ENCODE measurements around the gene SERPINA1.
"Not testable (repeated sequence)": the region's sequence is repeated elsewhere in the genome, so short reads cannot be mapped to it uniquely, and the experiment has no call there.

SERPINA1 gene

DNA sequence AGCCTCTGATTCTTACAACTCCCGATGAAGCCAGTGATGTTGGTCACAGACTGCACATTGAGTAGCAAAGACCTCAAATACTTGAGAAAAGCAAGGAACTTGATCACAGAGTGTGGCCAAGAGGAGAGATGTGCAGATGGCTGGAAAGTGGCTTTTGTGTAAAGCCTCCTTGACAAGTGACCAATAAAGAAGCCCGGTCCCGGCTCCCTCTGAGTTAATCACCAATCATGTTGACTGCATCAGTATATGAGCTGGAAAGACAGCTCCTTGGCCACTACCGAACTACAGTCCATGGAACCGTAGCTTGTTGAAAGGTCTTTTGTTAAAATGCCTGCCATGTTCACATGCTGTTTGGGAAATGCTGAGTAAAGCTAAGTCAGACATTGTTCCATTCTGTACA, 41.6 kb downstream of the SERPINA1 start:
- ATAC-seq (ENCODE audit: low read depth) (no peak), DNase-seq (ENCODE audit: low spot score) (no peak)
- TF ChIP-seq, protein P1, sequence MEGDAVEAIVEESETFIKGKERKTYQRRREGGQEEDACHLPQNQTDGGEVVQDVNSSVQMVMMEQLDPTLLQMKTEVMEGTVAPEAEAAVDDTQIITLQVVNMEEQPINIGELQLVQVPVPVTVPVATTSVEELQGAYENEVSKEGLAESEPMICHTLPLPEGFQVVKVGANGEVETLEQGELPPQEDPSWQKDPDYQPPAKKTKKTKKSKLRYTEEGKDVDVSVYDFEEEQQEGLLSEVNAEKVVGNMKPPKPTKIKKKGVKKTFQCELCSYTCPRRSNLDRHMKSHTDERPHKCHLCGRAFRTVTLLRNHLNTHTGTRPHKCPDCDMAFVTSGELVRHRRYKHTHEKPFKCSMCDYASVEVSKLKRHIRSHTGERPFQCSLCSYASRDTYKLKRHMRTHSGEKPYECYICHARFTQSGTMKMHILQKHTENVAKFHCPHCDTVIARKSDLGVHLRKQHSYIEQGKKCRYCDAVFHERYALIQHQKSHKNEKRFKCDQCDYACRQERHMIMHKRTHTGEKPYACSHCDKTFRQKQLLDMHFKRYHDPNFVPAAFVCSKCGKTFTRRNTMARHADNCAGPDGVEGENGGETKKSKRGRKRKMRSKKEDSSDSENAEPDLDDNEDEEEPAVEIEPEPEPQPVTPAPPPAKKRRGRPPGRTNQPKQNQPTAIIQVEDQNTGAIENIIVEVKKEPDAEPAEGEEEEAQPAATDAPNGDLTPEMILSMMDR (IDR thresholded peaks at IDR 0.05; ENCODE audit: poor library complexity, severe bottlenecking): no peak

DNA sequence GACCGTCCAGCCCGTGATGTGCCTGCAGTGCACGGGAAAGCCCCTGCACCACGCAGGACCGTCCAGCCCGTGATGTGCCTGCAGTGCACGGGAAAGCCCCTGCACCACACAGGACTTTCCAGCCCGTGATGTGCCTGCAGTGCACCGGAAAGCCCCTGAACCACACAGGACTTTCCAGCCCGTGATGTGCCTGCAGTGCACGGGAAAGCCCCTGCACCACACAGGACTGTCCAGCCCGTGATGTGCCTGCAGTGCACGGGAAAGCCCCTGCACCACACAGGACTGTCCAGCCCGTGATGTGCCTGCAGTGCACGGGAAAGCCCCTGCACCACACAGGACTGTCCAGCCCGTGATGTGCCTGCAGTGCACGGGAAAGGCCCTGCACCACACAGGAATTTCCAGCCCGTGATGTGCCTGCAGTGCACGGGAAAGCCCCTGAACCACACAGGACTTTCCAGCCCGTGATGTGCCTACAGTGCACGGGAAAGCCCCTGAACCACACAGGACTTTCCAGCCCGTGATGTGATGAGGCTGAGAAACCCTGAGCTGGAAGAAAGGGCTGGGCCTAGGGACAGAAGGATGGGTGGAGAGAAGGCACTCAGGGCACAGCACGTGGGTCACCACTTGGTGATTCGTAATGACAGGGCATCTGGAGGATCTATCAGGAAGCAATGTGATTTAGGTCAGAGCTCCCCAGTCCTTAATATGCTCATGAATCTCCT, 42.2 kb downstream of the SERPINA1 start:
- not testable (repeated sequence) for H3K27ac ChIP-seq (ENCODE audit: poor library complexity, severe bottlenecking)
- ATAC-seq (ENCODE audit: low read depth): 0 out of 3 replicates have a peak, but pooled peaks have one; percentile 4

More for the DNA sequence above, 41.6 kb downstream of the SERPINA1 start:
- Histone ChIP-seq H3K36me3 (ENCODE audit: low read depth) (no peaks in the 10 kb centered on the region), H3K4me1 (ENCODE audit: insufficient read depth, poor library complexity, severe bottlenecking) (peaks cover 27% of the 10 kb centered on the region), H3K27ac (ENCODE audit: poor library complexity, severe bottlenecking) (no peak overlapping the region), H3K4me3 (ENCODE audit: severe bottlenecking) (no peak overlapping the region), H3K9me3 (ENCODE audit: severe bottlenecking) (no peaks in the 10 kb centered on the region), H3K27me3 (ENCODE audit: insufficient read depth, poor library complexity, severe bottlenecking) (no peaks in the 10 kb centered on the region)

DNA sequence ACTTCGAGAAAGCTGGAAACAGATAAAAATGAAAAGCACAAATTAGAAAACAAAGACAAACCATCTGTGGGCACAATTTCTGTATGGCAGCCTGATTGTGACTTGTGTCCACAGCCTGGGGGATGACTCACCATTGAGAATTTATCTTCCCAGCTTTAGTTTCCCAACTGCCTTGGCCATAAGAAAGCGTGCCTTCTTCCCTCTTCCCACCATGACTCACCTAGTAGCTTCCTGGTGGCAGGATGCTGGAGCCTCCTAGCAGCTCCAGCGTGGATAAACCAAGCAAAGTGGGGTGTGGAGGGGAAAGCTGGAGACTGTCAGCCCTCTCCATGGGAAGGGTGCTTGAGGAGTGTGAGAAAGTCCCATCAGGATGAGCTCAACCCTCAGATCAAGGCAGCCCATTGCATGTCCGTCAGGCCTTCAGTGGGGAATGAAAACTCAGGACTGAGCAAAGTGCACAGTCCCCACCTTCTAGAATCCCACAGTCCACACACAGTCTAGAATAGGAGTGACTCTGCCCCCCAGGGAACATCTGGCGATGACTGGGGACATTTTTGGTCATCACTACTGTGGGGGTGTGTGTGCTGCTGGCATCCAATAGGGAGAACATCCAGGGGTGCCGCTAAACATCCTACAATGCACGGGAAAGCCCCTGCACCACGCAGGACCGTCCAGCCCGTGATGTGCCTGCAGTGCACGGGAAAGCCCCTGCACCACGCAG, 42.9 kb downstream of the SERPINA1 start:
- Histone ChIP-seq H3K4me3 (ENCODE audit: severe bottlenecking) (no peak overlapping the region), H3K36me3 (ENCODE audit: low read depth) (no peaks in the 10 kb centered on the region), H3K27me3 (ENCODE audit: insufficient read depth, poor library complexity, severe bottlenecking) (no peaks in the 10 kb centered on the region), H3K9me3 (ENCODE audit: severe bottlenecking) (no peaks in the 10 kb centered on the region), H3K4me1 (ENCODE audit: insufficient read depth, poor library complexity, severe bottlenecking) (peaks cover 32% of the 10 kb centered on the region), H3K27ac (ENCODE audit: poor library complexity, severe bottlenecking) (peak overlapping the region; percentile 13)
- no peak for DNase-seq (ENCODE audit: low spot score)
- TF ChIP-seq, protein P1 (IDR thresholded peaks at IDR 0.05; ENCODE audit: poor library complexity, severe bottlenecking): no peak
- peak; percentile 80 for ATAC-seq (ENCODE audit: low read depth)

More for the DNA sequence above, 42.2 kb downstream of the SERPINA1 start:
- not testable (repeated sequence) for H3K9me3 ChIP-seq (ENCODE audit: severe bottlenecking); H3K27me3 ChIP-seq (ENCODE audit: insufficient read depth, poor library complexity, severe bottlenecking); H3K4me3 ChIP-seq (ENCODE audit: severe bottlenecking); DNase-seq (ENCODE audit: low spot score); H3K36me3 ChIP-seq (ENCODE audit: low read depth)
- H3K4me1 ChIP-seq (ENCODE audit: insufficient read depth, poor library complexity, severe bottlenecking): peaks cover 32% of the 10 kb centered on the region

DNA sequence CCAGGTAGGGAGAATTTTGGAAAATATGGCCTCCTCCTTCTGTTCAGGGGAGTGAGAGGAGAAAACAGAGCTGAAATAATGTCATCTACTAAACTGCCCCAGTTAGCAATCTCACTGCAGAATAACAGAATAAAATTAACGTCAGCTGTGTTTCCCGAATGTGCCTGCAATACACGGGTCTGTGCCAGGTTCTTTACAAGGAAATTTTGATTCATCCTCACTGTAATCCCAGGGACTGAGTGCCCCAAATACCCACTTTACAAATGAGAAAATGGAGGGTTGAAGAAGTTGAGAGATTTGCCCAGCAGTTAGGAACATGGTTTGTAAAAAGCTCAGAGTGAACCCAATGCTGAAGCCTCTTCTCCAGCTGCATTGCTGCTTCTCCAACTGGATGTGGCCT, 44.0 kb downstream of the SERPINA1 start:
- H3K27me3 ChIP-seq (ENCODE audit: insufficient read depth, poor library complexity, severe bottlenecking): no peaks in the 10 kb centered on the region
- no peak for DNase-seq (ENCODE audit: low spot score)
- no peak overlapping the region for H3K27ac ChIP-seq (ENCODE audit: poor library complexity, severe bottlenecking)
- H3K4me1 ChIP-seq (ENCODE audit: insufficient read depth, poor library complexity, severe bottlenecking): peaks cover 32% of the 10 kb centered on the region
- no peak overlapping the region for H3K4me3 ChIP-seq (ENCODE audit: severe bottlenecking)
- H3K9me3 ChIP-seq (ENCODE audit: severe bottlenecking): no peaks in the 10 kb centered on the region
- no peak for ATAC-seq (ENCODE audit: low read depth)
- TF ChIP-seq, protein P1 (IDR thresholded peaks at IDR 0.05; ENCODE audit: poor library complexity, severe bottlenecking): no peak
- H3K36me3 ChIP-seq (ENCODE audit: low read depth): no peaks in the 10 kb centered on the region

DNA sequence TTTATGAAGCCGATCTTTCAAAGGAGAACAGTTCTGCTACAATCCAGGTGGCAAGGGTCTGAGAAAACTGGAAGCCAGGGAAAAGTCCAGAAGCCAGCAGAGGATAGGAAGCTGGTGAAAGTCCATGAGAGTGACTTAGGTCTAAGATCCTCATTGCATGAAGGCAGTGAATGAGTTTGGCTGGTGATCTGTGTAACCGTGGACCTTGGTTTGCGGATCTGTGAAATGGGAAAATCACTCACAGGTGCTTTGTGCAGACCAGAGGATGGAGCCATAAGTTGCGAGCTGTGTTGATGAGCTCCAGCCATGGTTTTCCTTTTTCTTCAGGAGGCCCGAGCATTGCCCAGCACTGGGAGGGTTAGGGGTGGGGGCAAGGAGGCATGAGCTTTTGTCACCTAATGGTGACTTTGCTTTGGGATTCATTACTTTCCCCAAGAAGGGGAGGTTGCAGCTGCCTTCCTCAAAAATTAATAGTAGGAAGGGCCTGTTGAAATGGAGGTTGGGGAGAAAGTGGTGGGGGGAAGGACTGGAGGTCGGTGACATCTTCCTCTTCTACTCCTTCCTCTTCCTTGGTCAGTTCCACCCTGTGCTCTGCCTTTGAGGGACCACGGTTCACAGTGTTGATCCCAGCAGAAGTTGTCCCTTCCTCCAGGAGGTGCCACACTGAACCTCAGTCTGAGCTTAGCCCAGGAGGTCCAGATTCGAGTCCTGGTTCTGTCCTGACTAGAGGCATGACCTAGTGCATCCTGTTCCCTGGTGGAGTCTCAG, 45.0 kb downstream of the SERPINA1 start:
- Histone ChIP-seq H3K27ac (ENCODE audit: poor library complexity, severe bottlenecking) (peak overlapping the region; percentile 41), H3K36me3 (ENCODE audit: low read depth) (no peaks in the 10 kb centered on the region), H3K4me1 (ENCODE audit: insufficient read depth, poor library complexity, severe bottlenecking) (peaks cover 32% of the 10 kb centered on the region), H3K4me3 (ENCODE audit: severe bottlenecking) (no peak overlapping the region), H3K9me3 (ENCODE audit: severe bottlenecking) (no peaks in the 10 kb centered on the region), H3K27me3 (ENCODE audit: insufficient read depth, poor library complexity, severe bottlenecking) (no peaks in the 10 kb centered on the region)
- TF ChIP-seq, protein P1 (IDR thresholded peaks at IDR 0.05; ENCODE audit: poor library complexity, severe bottlenecking): no peak
- DNase-seq (ENCODE audit: low spot score) (no peak), ATAC-seq (ENCODE audit: low read depth) (no peak)

Data from RWPE2 (cell line).